HG03442 (cell line): Measurements from ENCODE around the gene STOML1.
"Not testable (repeated sequence)": the region's sequence is repeated elsewhere in the genome, so short reads cannot be mapped to it uniquely, and the experiment has no call there.

Experiments used
- ATAC-seq: cut with Tn5 transposase; IDR thresholded peaks from one replicate; pipeline ENCODE4 v1.9.1; 2021; ENCODE audit warnings: mild to moderate bottlenecking, moderate library complexity; ENCODE audit not compliant: unreplicated experiment

Gene STOML1

DNA sequence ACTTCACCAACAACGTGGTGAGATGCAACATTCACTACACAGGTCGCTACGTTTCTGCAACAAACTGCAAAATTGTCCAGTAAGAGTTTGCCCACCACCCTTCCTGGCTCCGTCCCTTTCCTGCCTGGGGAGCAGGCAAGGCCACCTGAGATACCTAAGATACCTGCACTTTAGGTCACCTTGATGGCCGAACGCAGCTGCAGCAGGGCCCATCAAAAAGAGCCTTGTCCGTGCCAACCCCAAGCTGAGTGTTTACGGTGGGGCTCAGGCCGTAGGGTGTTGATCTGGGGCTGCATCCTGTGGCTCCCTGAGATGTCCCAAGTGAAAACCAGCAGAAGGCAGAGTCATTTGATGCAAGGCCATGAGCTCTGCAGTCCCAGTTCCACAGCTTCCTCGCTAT lies 42.6 kb downstream of the STOML1 start:
- ATAC-seq = no peak

- no peak for ATAC-seq
Measured at GRCh38 chr15:73948982-73949381, 43.1 kb downstream of the STOML1 start.

- no peak for ATAC-seq
Measured at GRCh38 chr15:73948396-73948795, 43.7 kb downstream of the STOML1 start.

DNA sequence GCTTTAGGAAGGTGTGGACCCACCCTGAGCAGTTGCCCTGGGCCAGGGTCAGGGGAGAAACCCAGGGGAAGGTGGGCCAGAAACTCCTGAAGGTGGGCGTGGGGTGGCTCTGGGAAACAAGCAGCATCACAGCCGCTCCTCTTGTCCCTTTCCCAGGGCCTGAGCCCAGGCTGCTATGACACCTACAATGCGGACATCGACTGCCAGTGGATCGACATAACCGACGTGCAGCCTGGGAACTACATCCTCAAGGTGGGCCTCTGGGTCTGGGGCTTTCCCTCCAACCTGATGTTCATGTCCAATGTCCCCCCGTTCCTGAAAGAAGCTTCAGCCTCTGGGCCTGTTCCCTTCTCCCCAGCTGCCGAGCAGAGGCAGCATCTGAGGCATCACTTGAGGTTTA lies 44.4 kb downstream of the STOML1 start:
- ATAC-seq = no peak

GRCh38 chr15:73946795-73947370 lies 45.2 kb downstream of the STOML1 start:
- ATAC-seq = no peak

DNA sequence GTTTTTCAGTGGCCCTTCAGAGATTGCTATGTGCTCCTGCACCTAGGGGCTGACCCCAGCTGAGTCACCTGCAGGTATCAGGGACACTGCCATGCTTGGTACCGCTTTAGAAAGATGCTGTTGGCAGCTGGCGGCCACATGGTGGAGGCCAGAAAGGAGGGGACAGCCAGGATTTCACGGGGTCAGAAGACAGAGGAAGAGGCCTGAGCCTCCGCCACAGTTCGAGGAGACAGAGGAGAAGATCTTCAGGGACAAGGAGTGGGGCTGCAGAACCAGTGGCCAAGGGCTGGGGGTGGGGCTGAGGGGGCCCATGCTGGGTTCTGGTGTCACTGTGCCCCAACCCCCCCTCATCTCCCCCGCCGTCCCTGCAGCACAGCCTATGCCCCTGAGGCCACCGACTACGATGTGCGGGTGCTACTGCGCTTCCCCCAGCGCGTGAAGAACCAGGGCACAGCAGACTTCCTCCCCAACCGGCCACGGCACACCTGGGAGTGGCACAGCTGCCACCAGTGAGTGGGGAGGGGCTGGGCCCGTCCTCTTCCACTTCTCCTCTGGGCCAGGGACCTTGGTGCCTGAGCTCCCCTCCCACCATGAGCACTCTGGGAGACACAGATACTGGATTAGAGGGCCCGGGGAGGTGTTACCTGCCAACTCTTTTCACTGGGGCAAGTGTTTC lies 45.9 kb downstream of the STOML1 start:
- no peak for ATAC-seq

GRCh38 chr15:73945130-73945508 lies 47.0 kb downstream of the STOML1 start:
- no peak for ATAC-seq

- no peak for ATAC-seq
Measured at GRCh38 chr15:73944161-73945129, 47.6 kb downstream of the STOML1 start.

DNA sequence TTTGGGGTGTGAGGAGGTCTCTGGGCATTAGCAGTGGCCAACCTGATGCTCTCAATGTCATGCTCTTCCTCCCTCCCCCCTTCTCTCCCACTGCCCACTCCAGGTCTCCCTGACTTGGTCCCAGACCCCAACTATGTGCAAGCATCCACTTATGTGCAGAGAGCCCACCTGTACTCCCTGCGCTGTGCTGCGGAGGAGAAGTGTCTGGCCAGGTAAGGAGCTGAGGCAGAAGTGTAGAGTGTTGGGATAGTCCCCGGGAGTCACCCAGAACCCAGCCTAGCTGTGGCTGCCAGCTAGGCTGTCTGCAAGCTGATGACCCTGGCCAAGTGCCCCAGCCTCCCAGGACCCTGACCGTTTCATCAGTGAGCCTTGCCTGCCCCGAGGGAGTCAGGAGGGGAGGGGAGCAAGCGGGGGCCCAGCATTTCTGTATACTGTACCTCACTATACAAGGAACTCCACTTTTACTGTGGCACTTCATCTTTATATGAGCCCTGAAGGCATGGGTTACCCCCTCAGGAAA lies 49.3 kb downstream of the STOML1 start:
- ATAC-seq = no peak

DNA sequence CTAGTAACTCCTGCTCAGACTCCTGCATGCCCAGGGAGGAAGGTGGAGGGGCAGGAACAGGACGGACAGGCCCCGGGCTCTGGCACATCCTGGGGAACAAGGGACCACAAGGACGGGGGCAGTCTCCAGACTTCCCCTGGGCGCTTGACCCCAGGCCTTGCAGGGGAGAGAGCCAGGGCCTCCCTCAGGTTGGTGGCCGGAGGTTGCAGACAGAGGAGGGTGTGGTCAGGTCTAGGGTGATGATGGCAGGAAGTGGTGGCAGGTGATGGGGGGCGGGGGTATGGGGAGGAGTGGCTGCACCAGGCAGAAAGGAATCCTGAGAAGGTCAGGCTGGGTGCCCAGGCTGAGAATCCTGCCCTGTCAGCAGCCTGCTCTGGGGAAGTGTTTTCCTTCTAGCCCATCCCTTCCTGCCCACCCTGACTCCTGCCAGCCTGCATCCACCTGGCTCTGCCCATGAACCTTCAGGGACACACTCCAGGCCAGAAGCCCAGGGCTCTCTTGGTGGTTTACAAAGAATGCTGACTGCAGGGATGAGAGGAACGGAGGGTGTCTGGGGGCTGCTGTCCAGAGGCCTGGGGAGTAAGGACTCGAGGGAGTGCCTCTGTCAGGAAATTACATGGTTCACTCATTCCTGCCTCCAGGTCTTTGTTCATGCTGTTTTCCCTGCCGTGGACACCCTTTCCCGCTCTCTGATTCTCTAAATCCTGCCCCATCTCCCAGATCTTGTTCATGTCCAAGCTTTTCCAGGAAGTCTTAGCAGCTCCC lies 50.0 kb downstream of the STOML1 start:
- ATAC-seq = no peak

DNA sequence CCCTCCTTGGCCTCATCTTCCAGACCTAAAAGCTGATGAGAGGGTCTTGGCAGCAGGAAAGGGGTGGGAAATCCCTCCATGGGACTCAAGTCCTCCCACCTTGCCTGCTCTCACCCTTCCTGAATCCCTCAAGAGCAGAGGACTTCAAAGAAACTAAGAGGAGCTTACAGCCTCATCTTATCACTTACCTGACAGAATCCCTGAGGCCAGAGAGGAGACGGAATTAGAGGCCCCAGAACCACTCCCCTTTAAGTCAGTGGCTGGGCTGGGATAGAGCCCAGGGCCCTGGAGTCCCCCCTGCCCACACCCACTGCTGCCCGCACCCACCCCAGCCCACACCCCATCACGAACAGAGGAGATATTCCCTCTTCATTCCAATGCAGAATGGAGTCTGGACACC lies 50.6 kb downstream of the STOML1 start:
- no peak for ATAC-seq

- ATAC-seq = no peak
Measured at GRCh38 chr15:73941044-73941443, 51.1 kb downstream of the STOML1 start.

DNA sequence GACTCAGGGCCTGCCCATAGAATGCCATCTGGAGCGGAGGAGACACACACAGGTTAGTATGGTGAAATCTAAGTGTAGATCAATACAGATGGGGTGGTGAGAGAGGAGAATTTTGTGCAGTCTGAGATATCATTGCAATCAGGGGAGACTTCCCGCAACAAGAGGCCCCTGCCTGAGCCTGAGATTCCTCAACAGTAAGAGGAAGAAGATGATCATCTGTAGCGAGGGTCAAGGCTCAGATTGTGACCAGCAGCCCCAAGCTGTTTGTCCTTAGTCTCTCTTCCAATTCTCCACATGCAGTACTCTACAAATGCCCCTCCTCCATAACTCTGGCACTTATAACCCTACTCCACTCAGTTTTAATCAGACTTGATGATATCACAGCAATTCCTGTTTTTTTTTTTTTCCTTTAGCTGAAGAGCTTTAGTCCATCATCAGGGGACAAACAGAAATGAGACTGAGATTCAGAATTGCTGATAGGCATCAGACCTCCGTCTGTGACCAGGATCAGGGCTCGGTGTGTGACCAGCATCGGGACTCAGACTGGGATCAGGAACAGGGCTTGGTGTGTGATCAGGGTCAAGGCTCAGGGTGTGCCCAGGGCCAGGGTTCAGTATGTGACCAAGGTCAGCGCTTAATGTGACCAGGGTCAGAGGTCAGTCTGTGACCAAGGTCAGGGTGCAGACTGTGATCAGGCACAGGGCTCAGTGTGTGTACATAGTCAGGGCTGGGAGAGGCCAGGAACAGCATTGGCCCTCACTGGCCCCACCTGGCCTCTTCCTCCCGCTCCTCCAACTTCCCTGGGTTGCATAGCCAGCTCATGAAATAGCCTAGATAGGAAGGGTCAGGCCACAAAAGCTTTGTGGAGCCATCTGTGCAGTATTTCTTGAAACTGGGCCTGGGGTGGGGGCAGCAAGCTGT lies 51.8 kb downstream of the STOML1 start:
- ATAC-seq = no peak

DNA sequence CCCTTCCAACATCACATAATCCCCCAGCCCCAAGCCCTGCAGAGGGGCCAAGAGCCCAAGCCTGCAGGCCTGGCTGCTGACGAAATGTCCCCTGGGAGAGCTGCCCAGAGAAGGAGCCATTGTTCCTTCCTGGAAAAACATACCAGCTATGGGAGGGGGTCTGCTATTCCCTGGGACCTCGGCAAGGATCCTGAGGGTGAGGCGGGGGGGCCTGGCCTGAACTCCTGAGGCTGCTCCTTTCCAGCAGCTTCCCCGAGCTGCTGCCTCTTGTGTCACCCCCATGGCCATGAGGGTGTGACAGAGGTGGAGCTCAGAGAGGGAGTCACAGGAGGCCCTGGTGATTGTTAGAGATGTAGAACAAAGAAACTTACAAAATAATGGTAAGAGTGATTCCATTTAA lies 53.0 kb downstream of the STOML1 start:
- no peak for ATAC-seq

DNA sequence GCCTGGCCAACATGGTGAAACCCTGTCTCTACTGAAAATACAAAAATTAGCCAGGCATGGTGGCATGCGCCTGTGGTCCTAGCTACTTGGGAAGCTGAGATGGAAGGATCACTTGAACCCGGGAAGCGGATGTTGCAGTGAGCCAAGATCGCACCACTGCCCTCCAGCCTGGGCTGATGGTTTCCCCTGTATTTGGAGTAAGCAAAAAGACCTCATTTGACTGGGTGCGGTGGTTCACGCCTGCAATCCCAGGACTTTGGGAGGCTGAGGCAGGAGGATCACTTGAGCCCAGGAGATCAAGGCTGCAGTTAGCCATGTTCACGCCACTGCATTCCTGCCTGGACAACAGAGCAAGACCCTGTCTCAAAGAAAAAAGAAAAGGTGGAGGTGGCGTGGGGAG lies 53.6 kb downstream of the STOML1 start:
- ATAC-seq = not testable (repeated sequence)

DNA sequence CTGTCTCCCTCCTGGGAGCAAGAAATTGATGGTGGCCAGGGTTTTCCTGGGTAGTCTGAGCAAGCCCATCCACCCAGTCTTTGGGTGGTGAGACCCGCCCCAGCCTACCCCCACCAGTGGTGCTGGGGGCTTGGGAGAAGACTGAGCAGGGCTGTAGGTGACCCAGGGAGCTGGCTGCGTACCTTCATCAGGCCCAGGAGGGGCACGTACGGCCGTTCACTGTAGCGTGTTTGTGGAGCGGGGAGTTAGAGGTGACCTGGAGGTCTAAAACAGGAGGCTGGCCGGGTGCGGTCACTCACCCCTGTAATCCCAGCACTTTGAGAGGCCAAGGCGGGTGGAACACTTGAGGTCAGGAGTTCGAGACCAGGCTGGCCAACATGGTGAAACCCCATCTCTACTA lies 54.4 kb downstream of the STOML1 start:
- ATAC-seq = no peak

DNA sequence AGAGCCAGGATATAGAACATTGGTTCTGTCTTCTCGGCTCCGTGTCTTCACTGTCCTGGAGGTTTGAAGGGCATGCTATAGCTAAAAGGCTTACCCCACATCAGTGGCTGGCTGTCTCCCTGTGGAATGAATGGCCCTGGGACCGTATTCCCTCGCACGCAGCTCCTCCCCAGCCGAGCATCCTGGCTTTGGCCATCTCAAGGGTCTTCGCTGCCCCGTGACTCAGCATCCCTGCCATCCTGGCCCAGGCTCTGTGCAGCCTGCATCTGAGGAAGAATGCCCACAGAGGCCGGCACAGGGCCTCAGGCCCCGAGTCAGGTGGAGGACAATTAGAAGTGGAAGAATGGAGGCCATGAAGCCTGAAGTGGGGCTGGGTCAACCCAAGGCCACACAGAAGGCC lies 54.8 kb downstream of the STOML1 start:
- no peak for ATAC-seq

DNA sequence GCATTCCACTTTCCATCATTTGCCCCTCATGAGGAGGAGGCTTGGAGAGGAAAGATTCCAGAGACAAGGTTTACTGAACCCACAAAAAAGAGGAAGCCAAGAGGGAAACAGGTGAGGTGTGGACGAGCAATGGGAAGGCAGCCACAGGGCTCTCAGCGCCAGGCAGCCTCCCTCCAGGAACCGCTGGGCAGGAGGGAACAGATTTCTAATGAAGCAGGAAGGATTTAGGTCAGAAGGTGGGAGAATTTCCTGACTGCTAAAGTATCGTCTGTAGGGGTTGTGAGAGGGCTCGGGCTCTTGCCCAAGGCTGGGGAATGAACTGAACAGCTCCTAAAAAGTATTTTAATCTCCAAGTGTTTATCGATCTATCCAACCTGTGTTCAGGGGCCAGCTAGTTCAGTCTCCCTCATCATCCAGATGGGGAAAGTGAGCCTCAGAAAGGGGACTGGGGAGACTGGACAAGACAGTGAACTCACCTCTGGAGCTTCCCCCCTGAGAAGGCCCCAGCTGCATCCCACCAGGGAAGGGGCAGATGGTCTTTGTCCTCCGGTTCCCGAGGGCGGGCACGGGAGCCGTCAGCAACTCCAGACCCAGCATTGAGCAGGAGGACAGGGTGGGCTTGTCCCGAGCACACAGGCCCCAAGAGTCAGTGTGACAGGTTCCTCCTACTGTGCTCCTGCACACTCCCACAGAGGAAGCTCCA lies 55.4 kb downstream of the STOML1 start:
- no peak for ATAC-seq

- no peak for ATAC-seq
Measured at GRCh38 chr15:73936181-73936580, 55.9 kb downstream of the STOML1 start.
